22Rv1 (cell line): Measurements from ENCODE around the gene APOE.

Source experiments
- CTCF ChIP-seq: fragments of 450-650 bp; IDR thresholded peaks from 2 replicates; pipeline ENCODE4 v1.5.1; 2017; ENCODE audit warnings: mild to moderate bottlenecking
- ZFX ChIP-seq: fragments of 450-650 bp; IDR thresholded peaks from 2 replicates; pipeline ENCODE4 v1.6.1; 2017; ENCODE audit warnings: antibody characterized with exemption, borderline replicate concordance

- TF ChIP-seq CTCF = no peak
- TF ChIP-seq ZFX = no peak
Measured at GRCh38 chr19:44957526-44957925, 51.9 kb downstream of the APOE start.
